SK-N-SH (cell line): ENCODE measurements around the gene ZDHHC11. TPM values are rescaled to one million over a fixed set of nuclear protein-coding genes. Genes with fewer than 3 reads are reported as not detected.

Experiments
- CTCF ChIA-PET: fragments of 300-600, 350-600 bp; formaldehyde crosslinking; extraction: SDS; loops from one replicate; lab custom pipeline; 2021; lab: Yijun Ruan, JAX
- POLR2A ChIA-PET: fragments of 350-600 bp; sonication (Branson Sonifier 250); formaldehyde crosslinking; extraction: SDS; loops from one replicate; lab custom pipeline; 2020; ENCODE audit warnings: antibody characterized with exemption, inconsistent platforms; lab: Yijun Ruan, JAX
- DNase-seq: peaks from one replicate; pipeline ENCODE4 v3.0.0; 2012
- H2AFZ ChIP-seq: fragments of 200-600 bp; sonication (generic); 2 replicates; pipeline ENCODE4 v1.8.1; 2016; ENCODE audit warnings: antibody characterized with exemption, mild to moderate bottlenecking, low read depth
- H3F3A ChIP-seq: fragments of 200-600 bp; sonication (generic); replicated peaks from 2 replicates; pipeline ENCODE3; 2016; ENCODE audit warnings: antibody characterized with exemption, mild to moderate bottlenecking; ENCODE audit not compliant: insufficient read depth
- H3K27ac ChIP-seq, 2 experiments: fragments of 200-500 bp in 1 of 2; fragments of 200-600 bp in 1 of 2; sonication (Bioruptor generic) in 1 of 2; sonication (generic), shearing (Covaris generic) in 1 of 2; 2 replicates each; pipeline versions ENCODE4 v1.5.1 to v1.6.1; 2014 to 2016; ENCODE audit warnings: low read depth in 2 of 2, inconsistent platforms in 1 of 2, low read length in 1 of 2, mild to moderate bottlenecking in 1 of 2, mixed read lengths in 1 of 2
- H3K27me3 ChIP-seq: fragments of 200-600 bp; sonication (generic), shearing (Covaris generic); 2 replicates; pipeline ENCODE4 v1.6.1; 2016; ENCODE audit warnings: mixed run types; ENCODE audit not compliant: insufficient read depth
- H3K36me3 ChIP-seq, 2 experiments: fragments of 200-500 bp in 1 of 2; fragments of 200-600 bp in 1 of 2; sonication (Bioruptor generic) in 1 of 2; sonication (generic) in 1 of 2; replicated peaks in 1 of 2; 2 replicates each; pipeline versions ENCODE3 to v1.5.1; 2014 to 2016; ENCODE audit warnings: low read length in 1 of 2, mild to moderate bottlenecking in 1 of 2; ENCODE audit not compliant: insufficient read depth in 2 of 2, control insufficient read depth in 1 of 2
- H3K4me1 ChIP-seq, 2 experiments: fragments of 200-500 bp in 1 of 2; fragments of 200-600 bp in 1 of 2; sonication (Bioruptor generic) in 1 of 2; sonication (generic), shearing (Covaris generic) in 1 of 2; 2 replicates each; pipeline versions ENCODE4 v1.5.1 to v1.6.1; 2014 to 2016; ENCODE audit warnings: low read depth in 1 of 2, low read length in 1 of 2, mixed run types in 1 of 2; ENCODE audit not compliant: insufficient read depth in 2 of 2, control insufficient read depth in 1 of 2
- H3K4me2 ChIP-seq: fragments of 200-600 bp; sonication (generic), shearing (Covaris generic); 2 replicates; pipeline ENCODE4 v1.6.1; 2017; ENCODE audit warnings: mixed run types
- H3K4me3 ChIP-seq, 2 experiments: fragments of 200-500 bp in 1 of 2; fragments of 200-600 bp in 1 of 2; sonication (Bioruptor generic) in 1 of 2; sonication (generic), shearing (Covaris generic) in 1 of 2; 2 replicates each; pipeline versions ENCODE4 v1.5.1 to v1.8.1; 2014 to 2016; ENCODE audit warnings: low read depth in 2 of 2, inconsistent platforms in 1 of 2, low read length in 1 of 2, mild to moderate bottlenecking in 1 of 2, mixed read lengths in 1 of 2, moderate library complexity in 1 of 2
- H3K79me2 ChIP-seq: fragments of 200-600 bp; sonication (generic); 2 replicates; pipeline ENCODE4 v1.8.1; 2017; ENCODE audit warnings: mild to moderate bottlenecking; ENCODE audit not compliant: insufficient read depth
- H3K9ac ChIP-seq: fragments of 200-600 bp; sonication (generic); 2 replicates; pipeline ENCODE4 v1.6.1; 2017; ENCODE audit warnings: mixed run types
- H3K9me2 ChIP-seq: fragments of 200-600 bp; sonication (generic); 2 replicates; pipeline ENCODE4 v1.6.1; 2017; ENCODE audit warnings: mixed run types
- H3K9me3 ChIP-seq: fragments of 200-600 bp; sonication (generic); 2 replicates; pipeline ENCODE4 v1.6.1; 2017; ENCODE audit warnings: mixed run types, mild to moderate bottlenecking, moderate library complexity
- H4K20me1 ChIP-seq: fragments of 200-600 bp; sonication (generic); 2 replicates; pipeline ENCODE4 v1.6.1; 2017; ENCODE audit warnings: mild to moderate bottlenecking, mixed run types; ENCODE audit not compliant: insufficient read depth
- CTCF ChIP-seq: fragments of 200-600 bp; sonication (generic); IDR thresholded peaks from 2 replicates; pipeline ENCODE4 v1.6.1; 2017; ENCODE audit warnings: antibody characterized with exemption, mild to moderate bottlenecking, moderate library complexity
- EZH2phosphoT487 ChIP-seq: fragments of 200-600 bp; sonication (generic); IDR thresholded peaks from 2 replicates; pipeline ENCODE4 v1.6.1; 2017; ENCODE audit warnings: low read depth, mixed run types, mild to moderate bottlenecking, antibody characterized with exemption, moderate library complexity, borderline replicate concordance
- FOSL2 ChIP-seq: IDR thresholded peaks from 2 replicates; pipeline ENCODE4 v1.4.0; 2012; ENCODE audit warnings: low read depth, mild to moderate bottlenecking, moderate library complexity, borderline replicate concordance
- GATA2 ChIP-seq: sonication (generic); formaldehyde crosslinking; IDR thresholded peaks from 2 replicates; pipeline ENCODE4 v1.5.0; 2020; ENCODE audit warnings: mild to moderate bottlenecking, missing genetic modification reagents
- JUND ChIP-seq: IDR thresholded peaks from 2 replicates; pipeline ENCODE4 v1.4.0; 2012
- PBX3 ChIP-seq: IDR thresholded peaks from 2 replicates; pipeline ENCODE4; 2012
- POLR2AphosphoS5 ChIP-seq: IDR thresholded peaks from 2 replicates; pipeline ENCODE4 v1.6.1; 2012; ENCODE audit warnings: low read depth, low read length
- RCOR1 ChIP-seq: fragments of 150-350 bp; IDR thresholded peaks from 2 replicates; pipeline ENCODE4 v1.6.1; 2017; ENCODE audit warnings: antibody characterized with exemption, low read length
- SIN3A ChIP-seq: IDR thresholded peaks from 2 replicates; pipeline ENCODE4 v1.6.1; 2012; ENCODE audit warnings: low read depth, mild to moderate bottlenecking, low read length, moderate library complexity, borderline replicate concordance
- TAF1 ChIP-seq: IDR thresholded peaks from 2 replicates; pipeline ENCODE4 v1.6.1; 2012; ENCODE audit warnings: low read depth, mild to moderate bottlenecking, low read length, moderate library complexity, borderline replicate concordance
- TEAD4 ChIP-seq: IDR thresholded peaks from 2 replicates; pipeline ENCODE4 v1.4.0; 2012; ENCODE audit warnings: mild to moderate bottlenecking, borderline replicate concordance; ENCODE audit not compliant: insufficient read depth
- USF2 ChIP-seq: fragments of 150-350 bp; IDR thresholded peaks from 2 replicates; pipeline ENCODE4 v1.6.1; 2017; ENCODE audit warnings: antibody characterized with exemption, low read length, low read depth, borderline replicate concordance
- YY1 ChIP-seq: IDR thresholded peaks from 2 replicates; pipeline ENCODE4 v1.4.0; 2012; ENCODE audit warnings: low read depth, mild to moderate bottlenecking
- WGBS: methylation state at CpG from one replicate; pipeline ENCODE4 v1.1.6; 2017; ENCODE audit warnings: low lambda C conversion rate; 5-methylcytosine and 5-hydroxymethylcytosine counted together
- polyA plus RNA-seq, 3 experiments: library from polyadenylated mRNA; depleted of rRNA; stranded (reverse); fragments of >200 nt; gene quantifications; 2 replicates each; pipeline ENCODE4 v1.2.3, GENCODE V29; 2012

Gene ZDHHC11
- polyA plus RNA-seq, 1 of the 3 experiments (the other 2 are of a cell fraction): 0.76 TPM

- POLR2A ChIA-PET: no interaction called here
- peak; percentile 58 for DNase-seq
Observed at GRCh38 chr5:759111-759751, 91.6 kb downstream of the ZDHHC11 start.

More at GRCh38 chr5:759111-759751, 91.6 kb downstream of the ZDHHC11 start:
- no peaks in the 10 kb centered on the region for H3K79me2 ChIP-seq
- H4K20me1 ChIP-seq: no peaks in the 10 kb centered on the region
- no peaks in the 10 kb centered on the region for H3K36me3 ChIP-seq
- H3K9me2 ChIP-seq: no peaks in the 10 kb centered on the region
- no peak overlapping the region for H2AFZ ChIP-seq
- no peak overlapping the region for H3K4me3 ChIP-seq
- H3K27ac ChIP-seq: no peak overlapping the region
- peaks cover 0 to 16% of the 10 kb centered on the region in 2 experiments; a peak in 1 of 4 replicates for H3K4me1 ChIP-seq
- no peaks in the 10 kb centered on the region for H3F3A ChIP-seq
- CTCF ChIA-PET: interaction anchor here (1.1 to 2.1 kb wide), 3 partner anchors 85 to 144 kb away, joined by 4 to 7 read pairs (median 5); no protein-coding TSS in a partner anchor
- H3K4me2 ChIP-seq: no peak overlapping the region
- no peaks in the 10 kb centered on the region for H3K9me3 ChIP-seq
- no peak overlapping the region for H3K9ac ChIP-seq
- no peak for TF ChIP-seq RCOR1
- TF ChIP-seq GATA2 (CRISPR knock-in tag): no peak
- no peak for TF ChIP-seq EZH2phosphoT487
- TF ChIP-seq YY1: no peak
- no peak for TF ChIP-seq CTCF
- TF ChIP-seq SIN3A: no peak
- no peak for TF ChIP-seq TEAD4
- no peak for TF ChIP-seq JUND
- TF ChIP-seq TAF1: no peak
- TF ChIP-seq USF2: no peak
- TF ChIP-seq FOSL2: no peak
- no peak for TF ChIP-seq PBX3
- no peak for TF ChIP-seq POLR2AphosphoS5
- WGBS: 61% methylated on average over 33 of the region's 33 CpGs
- H3K27me3 ChIP-seq: no peaks in the 10 kb centered on the region; the same call in 1 of the 2 replicates
